GM19238 (cell line): ENCODE data around the gene EDC4.

Experiments
- DNase-seq: peaks from one replicate; pipeline ENCODE4 v3.0.0; 2011; ENCODE audit warnings: low spot score; ENCODE audit not compliant: insufficient read length

The EDC4 gene

GRCh38 chr16:67877064-67877463 is 4.2 kb downstream of the EDC4 start:
- DNase-seq = no peak

DNA sequence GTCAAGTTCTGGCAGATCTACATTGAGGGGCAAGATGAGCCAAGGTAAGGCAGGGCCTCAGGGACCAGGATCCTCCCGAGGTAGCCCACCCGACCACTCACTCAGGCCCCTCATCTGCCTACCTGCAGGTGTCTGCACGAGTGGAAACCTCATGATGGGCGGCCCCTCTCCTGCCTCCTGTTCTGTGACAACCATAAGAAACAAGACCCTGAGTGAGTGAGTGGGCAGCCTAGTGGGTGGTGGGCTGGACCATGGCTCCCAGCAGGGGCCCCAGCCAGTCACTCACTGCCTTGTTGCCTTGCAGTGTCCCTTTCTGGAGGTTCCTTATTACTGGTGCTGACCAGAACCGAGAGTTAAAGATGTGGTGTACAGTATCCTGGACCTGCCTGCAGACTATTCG is 5.4 kb downstream of the EDC4 start:
- no peak for DNase-seq

DNA sequence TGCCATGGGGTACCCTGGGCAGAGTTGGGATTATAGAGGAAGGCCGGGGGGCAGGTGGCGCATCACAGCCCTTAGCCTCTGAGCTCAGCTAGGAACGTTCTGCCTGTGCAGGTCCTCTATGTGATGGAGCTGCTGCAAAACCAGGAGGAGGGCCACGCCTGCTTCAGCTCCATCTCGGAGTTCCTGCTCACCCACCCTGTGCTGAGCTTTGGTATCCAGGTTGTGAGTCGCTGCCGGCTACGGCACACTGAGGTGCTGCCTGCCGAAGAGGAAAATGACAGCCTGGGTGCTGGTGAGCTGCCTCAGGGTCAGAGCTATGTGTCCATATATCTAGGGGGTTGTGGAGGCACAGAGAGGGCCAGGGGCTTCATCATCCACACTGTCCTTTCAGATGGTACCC is 6.0 kb downstream of the EDC4 start:
- no peak for DNase-seq

DNA sequence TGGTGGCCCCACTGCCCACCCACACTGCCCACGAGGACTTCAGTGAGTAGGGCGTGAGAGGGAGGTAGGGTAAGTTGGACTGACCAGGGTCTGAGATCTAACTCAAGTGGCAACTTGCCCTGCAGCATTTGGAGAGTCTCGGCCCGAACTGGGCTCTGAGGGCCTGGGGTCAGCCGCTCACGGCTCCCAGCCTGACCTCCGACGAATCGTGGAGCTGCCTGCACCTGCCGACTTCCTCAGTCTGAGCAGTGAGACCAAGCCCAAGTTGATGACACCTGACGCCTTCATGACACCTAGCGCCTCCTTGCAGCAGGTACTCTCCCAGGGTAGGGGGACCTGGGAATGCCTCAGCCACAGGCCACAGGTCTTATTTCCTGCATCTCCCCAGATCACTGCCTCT is 6.6 kb downstream of the EDC4 start:
- no peak for DNase-seq

DNA sequence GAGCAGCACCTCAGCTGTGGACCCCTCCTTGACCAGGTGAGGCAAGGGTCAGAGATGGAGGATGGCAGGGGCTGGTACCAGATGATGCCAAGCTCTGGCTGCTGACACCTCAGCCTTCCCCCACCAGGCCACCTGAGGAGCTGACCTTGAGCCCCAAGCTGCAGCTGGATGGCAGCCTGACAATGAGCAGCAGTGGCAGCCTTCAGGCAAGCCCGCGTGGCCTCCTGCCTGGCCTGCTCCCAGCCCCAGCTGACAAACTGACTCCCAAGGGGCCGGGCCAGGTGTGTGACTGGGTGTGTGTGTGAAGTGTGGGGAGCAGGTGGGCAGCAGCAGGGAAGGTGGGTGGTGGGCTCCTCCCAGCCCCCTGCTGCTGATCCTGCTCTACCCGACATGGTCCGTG is 7.1 kb downstream of the EDC4 start:
- no peak for DNase-seq

DNA sequence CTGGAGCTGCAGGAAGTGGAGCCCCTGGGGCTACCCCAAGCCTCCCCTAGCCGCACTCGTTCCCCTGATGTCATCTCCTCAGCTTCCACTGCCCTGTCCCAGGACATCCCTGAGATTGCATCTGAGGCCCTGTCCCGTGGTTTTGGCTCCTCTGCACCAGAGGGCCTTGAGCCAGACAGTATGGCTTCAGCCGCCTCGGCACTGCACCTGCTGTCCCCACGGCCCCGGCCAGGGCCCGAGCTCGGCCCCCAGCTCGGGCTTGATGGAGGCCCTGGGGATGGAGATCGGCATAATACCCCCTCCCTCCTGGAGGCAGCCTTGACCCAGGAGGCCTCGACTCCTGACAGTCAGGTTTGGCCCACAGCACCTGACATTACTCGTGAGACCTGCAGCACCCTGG is 7.7 kb downstream of the EDC4 start:
- no peak for DNase-seq

DNA sequence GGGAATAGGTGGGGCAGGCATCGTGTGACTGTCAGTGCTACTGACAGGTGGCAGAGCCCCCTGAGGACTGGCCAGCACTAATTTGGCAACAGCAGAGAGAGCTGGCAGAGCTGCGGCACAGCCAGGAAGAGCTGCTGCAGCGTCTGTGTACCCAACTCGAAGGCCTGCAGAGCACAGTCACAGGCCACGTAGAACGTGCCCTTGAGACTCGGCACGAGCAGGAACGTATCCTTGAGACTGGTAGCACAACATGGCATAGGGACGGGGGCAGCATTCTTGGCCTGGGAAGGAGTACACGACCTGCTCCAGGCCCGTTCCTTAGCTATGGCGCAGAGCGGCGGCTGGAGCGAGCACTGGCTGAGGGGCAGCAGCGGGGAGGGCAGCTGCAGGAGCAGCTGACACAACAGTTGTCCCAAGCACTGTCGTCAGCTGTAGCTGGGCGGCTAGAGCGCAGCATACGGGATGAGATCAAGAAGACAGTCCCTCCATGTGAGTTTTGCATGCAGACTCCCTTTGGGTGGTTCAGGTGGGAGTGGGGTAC is 8.8 kb downstream of the EDC4 start:
- no peak for DNase-seq

DNA sequence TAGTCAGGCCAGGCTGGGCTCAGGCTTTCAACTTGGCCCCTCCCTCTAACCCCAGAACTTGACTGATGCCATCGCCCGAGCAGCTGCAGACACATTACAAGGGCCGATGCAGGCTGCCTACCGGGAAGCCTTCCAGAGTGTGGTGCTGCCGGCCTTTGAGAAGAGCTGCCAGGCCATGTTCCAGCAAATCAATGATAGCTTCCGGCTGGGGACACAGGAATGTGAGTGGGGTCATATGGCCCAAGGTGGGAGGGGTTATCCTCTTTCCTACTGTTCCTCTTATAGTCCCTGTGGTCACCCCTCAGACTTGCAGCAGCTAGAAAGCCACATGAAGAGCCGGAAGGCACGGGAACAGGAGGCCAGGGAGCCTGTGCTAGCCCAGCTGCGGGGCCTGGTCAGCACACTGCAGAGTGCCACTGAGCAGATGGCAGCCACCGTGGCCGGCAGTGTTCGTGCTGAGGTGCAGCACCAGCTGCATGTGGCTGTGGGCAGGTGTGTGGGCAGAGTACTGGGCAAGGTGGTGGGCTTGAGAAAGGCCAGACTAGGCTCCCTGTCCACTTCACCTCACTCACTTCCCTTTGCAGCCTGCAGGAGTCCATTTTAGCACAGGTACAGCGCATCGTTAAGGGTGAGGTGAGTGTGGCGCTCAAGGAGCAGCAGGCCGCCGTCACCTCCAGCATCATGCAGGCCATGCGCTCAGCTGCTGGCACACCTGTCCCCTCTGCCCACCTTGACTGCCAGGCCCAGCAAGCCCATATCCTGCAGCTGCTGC is 9.7 kb downstream of the EDC4 start:
- no peak for DNase-seq

GRCh38 chr16:67883146-67883871 is 10.5 kb downstream of the EDC4 start:
- DNase-seq = no peak

GRCh38 chr16:67883872-67884261 is 11.0 kb downstream of the EDC4 start:
- DNase-seq = peak; percentile 84

DNA sequence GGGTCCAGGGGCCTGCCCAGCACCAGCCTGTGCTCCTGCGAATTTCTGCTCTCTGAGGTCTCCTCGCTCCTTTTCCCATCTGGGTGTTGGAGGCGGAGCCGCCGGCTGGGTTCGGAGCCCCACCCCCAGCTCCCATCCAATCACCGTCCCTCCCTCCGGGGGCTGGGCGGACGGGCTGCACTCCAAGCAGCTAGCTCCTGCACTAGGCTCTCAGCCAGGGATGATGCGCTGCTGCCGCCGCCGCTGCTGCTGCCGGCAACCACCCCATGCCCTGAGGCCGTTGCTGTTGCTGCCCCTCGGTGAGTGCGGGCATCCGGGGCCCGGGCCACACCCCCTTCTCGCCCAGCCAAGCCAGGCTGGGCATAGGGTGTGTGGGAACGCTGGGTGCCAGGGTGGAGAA is 11.8 kb downstream of the EDC4 start, which contains the start of gene NRN1L:
Gene NRN1L, plus strand, starts transcription at position 202 of the 400 bp plus-strand sequence. Its CDS starts 19 bp downstream, at position 221.
- no peak for DNase-seq

DNA sequence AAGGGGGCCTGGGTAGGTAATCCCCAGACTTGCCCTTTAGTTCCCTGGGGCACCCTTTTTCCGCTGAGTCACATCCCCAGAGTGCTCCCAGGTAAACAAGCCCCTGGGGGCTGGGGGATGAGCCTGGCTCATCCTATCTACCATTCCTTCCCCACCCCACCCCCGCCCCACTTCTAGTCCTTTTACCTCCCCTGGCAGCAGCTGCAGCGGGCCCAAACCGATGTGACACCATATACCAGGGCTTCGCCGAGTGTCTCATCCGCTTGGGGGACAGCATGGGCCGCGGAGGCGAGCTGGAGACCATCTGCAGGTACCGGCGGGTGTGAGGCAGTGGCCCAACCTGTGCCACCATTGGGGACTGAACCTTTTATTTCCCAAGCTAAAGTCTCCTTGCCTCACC is 12.7 kb downstream of the EDC4 start:
- DNase-seq = no peak

DNA sequence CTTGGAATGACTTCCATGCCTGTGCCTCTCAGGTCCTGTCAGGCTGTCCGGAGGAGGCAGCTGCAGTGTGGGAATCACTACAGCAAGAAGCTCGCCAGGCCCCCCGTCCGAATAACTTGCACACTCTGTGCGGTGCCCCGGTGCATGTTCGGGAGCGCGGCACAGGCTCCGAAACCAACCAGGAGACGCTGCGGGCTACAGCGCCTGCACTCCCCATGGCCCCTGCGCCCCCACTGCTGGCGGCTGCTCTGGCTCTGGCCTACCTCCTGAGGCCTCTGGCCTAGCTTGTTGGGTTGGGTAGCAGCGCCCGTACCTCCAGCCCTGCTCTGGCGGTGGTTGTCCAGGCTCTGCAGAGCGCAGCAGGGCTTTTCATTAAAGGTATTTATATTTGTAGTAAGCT is 13.1 kb downstream of the EDC4 start:
- no peak for DNase-seq

- no peak for DNase-seq
These were observed 13.5 kb downstream of the EDC4 start for GRCh38 chr16:67886387-67886786.

- no peak for DNase-seq
These were observed 15.5 kb downstream of the EDC4 start for GRCh38 chr16:67888331-67888730.

DNA sequence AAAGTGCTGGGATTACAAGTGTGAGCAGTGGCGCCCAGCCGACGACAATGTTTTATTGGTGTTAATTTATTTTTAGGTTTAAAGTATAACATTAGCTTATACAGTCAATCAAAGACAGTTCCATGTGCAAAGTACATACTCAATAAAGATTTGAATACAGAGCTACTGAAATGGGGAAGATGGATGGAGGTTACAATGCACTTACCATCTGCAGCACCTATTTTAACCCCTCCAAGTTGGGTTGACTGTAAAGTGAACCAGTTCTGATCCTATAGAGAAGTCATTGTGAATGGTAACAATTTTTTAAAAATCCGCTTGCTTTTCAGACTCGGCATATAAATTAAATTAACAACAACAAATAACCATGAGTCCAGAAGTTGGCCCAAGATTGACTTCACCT is 19.5 kb downstream of the EDC4 start:
- DNase-seq = no peak

GRCh38 chr16:67892899-67893742 is 20.3 kb downstream of the EDC4 start, which contains the start of gene PSKH1:
TSS of gene PSKH1 (plus strand) at chr16:67893254. CDS start at chr16:67908750, 15,496 bp downstream.
- DNase-seq = peak; percentile 99

- no peak for DNase-seq
These were observed 21.0 kb downstream of the EDC4 start for GRCh38 chr16:67893743-67894399.

GRCh38 chr16:67897231-67897630 is 24.4 kb downstream of the EDC4 start:
- DNase-seq = no peak

- no peak for DNase-seq
These were observed 28.9 kb downstream of the EDC4 start for GRCh38 chr16:67901734-67902133.

DNA sequence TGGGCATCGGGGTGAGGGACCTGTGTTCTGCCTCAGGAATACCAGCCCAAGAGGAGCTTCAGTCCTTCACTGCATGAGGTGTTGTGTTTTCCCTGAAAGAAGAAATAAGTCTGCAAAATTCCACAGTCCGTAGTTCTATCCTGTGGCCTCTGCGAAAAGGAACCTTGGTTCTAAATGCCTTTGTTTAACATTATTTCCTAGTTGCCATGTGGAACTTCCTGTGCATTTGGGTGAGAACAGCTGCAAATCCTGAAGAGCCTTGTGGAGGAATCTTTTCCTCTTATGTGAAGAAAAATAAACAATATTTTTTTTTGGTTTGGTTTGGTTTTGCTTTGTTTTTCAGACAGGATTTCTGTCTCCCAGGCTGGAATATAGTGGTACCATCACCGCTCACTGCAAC is 30.0 kb downstream of the EDC4 start:
- DNase-seq = no peak
